ENCODE data around the gene DNAH2.

Gene DNAH2

DNA sequence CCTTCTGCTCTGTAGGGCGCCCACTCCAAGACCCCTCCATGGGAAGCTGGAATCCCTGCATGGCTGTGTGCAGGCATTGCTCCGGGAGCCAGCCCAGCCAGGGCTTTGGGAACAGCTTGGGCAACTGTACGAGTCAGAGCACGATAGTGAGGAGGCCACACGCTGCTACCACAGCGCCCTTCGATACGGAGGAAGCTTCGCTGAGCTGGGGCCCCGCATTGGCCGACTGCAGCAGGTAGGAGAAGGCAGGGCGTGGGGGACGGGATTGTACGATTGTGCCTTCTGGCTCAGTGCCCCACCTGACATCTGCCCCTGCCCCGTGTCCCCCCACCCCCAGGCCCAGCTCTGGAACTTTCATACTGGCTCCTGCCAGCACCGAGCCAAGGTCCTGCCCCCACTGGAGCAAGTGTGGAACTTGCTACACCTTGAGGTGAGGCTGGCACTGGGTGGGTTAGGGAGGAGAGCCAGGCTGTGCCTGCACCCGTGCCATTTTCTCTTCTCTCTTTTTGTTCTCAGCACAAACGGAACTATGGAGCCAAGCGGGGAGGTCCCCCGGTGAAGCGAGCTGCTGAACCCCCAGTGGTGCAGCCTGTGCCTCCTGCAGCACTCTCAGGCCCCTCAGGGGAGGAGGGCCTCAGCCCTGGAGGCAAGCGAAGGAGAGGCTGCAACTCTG is 128.7 kb downstream of the DNAH2 start:
- no peak overlapping the region for H3K4me3 ChIP-seq (ENCODE audit: low read length)
- DNase-seq (ENCODE audit: low read depth): no peak
- TF ChIP-seq, protein P1, sequence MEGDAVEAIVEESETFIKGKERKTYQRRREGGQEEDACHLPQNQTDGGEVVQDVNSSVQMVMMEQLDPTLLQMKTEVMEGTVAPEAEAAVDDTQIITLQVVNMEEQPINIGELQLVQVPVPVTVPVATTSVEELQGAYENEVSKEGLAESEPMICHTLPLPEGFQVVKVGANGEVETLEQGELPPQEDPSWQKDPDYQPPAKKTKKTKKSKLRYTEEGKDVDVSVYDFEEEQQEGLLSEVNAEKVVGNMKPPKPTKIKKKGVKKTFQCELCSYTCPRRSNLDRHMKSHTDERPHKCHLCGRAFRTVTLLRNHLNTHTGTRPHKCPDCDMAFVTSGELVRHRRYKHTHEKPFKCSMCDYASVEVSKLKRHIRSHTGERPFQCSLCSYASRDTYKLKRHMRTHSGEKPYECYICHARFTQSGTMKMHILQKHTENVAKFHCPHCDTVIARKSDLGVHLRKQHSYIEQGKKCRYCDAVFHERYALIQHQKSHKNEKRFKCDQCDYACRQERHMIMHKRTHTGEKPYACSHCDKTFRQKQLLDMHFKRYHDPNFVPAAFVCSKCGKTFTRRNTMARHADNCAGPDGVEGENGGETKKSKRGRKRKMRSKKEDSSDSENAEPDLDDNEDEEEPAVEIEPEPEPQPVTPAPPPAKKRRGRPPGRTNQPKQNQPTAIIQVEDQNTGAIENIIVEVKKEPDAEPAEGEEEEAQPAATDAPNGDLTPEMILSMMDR (conservative IDR thresholded peaks at IDR 0.05; ENCODE audit: low read length): no peak

DNA sequence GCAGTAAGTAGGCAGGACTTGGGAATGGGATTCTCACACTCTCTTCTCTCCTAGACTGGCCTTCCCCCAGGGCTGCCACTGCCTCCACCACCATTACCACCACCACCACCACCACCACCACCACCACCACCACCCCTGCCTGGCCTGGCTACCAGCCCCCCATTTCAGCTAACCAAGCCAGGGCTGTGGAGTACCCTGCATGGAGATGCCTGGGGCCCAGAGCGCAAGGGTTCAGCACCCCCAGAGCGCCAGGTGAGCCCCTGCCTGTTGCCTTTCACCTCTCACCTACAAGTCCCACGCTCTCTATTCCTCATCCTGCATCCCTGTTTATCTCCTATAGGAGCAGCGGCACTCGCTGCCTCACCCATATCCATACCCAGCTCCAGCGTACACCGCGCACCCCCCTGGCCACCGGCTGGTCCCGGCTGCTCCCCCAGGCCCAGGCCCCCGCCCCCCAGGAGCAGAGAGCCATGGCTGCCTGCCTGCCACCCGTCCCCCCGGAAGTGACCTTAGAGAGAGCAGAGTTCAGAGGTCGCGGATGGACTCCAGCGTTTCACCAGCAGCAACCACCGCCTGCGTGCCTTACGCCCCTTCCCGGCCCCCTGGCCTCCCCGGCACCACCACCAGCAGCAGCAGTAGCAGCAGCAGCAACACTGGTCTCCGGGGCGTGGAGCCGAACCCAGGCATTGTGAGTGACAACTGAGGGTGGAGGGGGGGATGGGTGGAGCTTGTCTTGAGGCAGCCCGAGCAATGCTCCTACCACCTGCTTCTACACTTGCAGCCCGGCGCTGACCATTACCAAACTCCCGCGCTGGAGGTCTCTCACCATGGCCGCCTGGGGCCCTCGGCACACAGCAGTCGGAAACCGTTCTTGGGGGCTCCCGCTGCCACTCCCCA is 129.5 kb downstream of the DNAH2 start:
- DNase-seq (ENCODE audit: low read depth): no peak
- TF ChIP-seq, protein P1 (conservative IDR thresholded peaks at IDR 0.05; ENCODE audit: low read length): no peak
- no peak overlapping the region for H3K4me3 ChIP-seq (ENCODE audit: low read length)

DNA sequence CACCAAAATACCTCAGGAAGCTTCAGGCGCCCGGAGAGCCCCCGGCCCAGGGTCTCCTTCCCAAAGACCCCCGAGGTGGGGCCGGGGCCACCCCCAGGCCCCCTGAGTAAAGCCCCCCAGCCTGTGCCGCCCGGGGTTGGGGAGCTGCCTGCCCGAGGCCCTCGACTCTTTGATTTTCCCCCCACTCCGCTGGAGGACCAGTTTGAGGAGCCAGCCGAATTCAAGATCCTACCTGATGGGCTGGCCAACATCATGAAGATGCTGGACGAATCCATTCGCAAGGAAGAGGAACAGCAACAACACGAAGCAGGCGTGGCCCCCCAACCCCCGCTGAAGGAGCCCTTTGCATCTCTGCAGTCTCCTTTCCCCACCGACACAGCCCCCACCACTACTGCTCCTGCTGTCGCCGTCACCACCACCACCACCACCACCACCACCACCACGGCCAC is 130.6 kb downstream of the DNAH2 start:
- no peak overlapping the region for H3K4me3 ChIP-seq (ENCODE audit: low read length)
- TF ChIP-seq, protein P1 (conservative IDR thresholded peaks at IDR 0.05; ENCODE audit: low read length): no peak
- DNase-seq (ENCODE audit: low read depth): no peak

DNA sequence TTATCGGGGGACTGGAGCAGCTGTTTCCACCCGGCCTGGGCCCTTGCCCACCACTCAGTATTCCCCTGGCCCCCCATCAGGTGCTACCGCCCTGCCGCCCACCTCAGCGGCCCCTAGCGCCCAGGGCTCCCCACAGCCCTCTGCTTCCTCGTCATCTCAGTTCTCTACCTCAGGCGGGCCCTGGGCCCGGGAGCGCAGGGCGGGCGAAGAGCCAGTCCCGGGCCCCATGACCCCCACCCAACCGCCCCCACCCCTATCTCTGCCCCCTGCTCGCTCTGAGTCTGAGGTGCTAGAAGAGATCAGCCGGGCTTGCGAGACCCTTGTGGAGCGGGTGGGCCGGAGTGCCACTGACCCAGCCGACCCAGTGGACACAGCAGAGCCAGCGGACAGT is 131.2 kb downstream of the DNAH2 start:
- DNase-seq (ENCODE audit: low read depth): no peak
- TF ChIP-seq, protein P1 (conservative IDR thresholded peaks at IDR 0.05; ENCODE audit: low read length): no peak
- H3K4me3 ChIP-seq (ENCODE audit: low read length): no peak overlapping the region

DNA sequence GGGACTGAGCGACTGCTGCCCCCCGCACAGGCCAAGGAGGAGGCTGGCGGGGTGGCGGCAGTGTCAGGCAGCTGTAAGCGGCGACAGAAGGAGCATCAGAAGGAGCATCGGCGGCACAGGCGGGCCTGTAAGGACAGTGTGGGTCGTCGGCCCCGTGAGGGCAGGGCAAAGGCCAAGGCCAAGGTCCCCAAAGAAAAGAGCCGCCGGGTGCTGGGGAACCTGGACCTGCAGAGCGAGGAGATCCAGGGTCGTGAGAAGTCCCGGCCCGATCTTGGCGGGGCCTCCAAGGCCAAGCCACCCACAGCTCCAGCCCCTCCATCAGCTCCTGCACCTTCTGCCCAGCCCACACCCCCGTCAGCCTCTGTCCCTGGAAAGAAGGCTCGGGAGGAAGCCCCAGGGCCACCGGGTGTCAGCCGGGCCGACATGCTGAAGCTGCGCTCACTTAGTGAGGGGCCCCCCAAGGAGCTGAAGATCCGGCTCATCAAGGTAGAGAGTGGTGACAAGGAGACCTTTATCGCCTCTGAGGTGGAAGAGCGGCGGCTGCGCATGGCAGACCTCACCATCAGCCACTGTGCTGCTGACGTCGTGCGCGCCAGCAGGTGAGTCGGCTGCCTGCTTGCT is 131.7 kb downstream of the DNAH2 start:
- no peak overlapping the region for H3K4me3 ChIP-seq (ENCODE audit: low read length)
- TF ChIP-seq, protein P1 (conservative IDR thresholded peaks at IDR 0.05; ENCODE audit: low read length): no peak
- no peak for DNase-seq (ENCODE audit: low read depth)

DNA sequence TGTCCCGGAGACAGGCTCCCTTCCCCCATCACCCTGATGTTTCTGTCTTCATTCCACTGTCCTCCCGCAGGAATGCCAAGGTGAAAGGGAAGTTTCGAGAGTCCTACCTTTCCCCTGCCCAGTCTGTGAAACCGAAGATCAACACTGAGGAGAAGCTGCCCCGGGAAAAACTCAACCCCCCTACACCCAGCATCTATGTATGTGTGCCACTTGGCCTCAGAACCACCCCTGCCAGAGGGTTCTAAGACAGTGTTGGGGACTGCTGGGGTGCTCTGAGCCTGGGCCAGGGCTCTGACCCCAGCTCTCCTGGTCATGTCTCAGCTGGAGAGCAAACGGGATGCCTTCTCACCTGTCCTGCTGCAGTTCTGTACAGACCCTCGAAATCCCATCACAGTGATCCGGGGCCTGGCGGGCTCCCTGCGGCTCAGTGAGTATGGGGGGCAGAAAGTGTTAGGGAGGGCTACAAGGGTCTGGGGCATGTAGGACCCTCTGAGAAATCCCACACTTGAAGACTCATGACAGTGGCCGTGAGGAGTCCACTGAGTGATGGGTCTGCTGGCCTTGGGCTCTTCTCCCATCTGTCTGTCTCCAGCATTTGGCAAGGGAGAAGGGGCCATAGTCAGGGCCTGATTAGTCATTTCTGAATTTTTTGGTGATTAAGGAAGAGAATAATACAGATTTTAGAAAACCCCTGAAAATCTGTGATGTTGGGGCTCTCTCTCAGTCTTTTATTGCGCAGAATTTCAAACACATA is 132.4 kb downstream of the DNAH2 start:
- H3K4me3 ChIP-seq (ENCODE audit: low read length): no peak overlapping the region
- DNase-seq (ENCODE audit: low read depth): no peak
- TF ChIP-seq, protein P1 (conservative IDR thresholded peaks at IDR 0.05; ENCODE audit: low read length): no peak
